HepG2 (cell line): ENCODE results near the gene CLN6. TPM values are rescaled to one million over a fixed set of nuclear protein-coding genes. Genes with fewer than 3 reads are reported as not detected.

Experiments used
- ATAC-seq: fragments of 200-7000 bp; cut with Tn5 transposase; 3 replicates; pipeline ENCODE4 v1.9.1; 2020; ENCODE audit warnings: mild to moderate bottlenecking, moderate library complexity
- BruUV-seq: library from RNA; stranded (reverse); fragments of 400-500 nt; replicated peaks from 2 replicates; lab custom pipeline; 2021; lab: Mats Ljungman, UMichigan
- CTCF ChIA-PET: fragments of 300-600 bp; formaldehyde crosslinking; extraction: SDS; loops from one replicate; lab custom pipeline; 2021; ENCODE audit warnings: low total read pairs, inconsistent platforms, low intra/inter-chr PET ratio; lab: Yijun Ruan, JAX
- POLR2A ChIA-PET: fragments of 350-600 bp; sonication (Branson Sonifier 250); formaldehyde crosslinking; loops from one replicate; lab custom pipeline; 2020; ENCODE audit warnings: antibody characterized with exemption, inconsistent platforms; lab: Yijun Ruan, JAX
- DNase-seq: peaks from one replicate; pipeline ENCODE4 v3.0.0-alpha.2; 2015; ENCODE audit warnings: low spot score
- FAIRE-seq: peaks from 3 replicates; lab custom pipeline; 2011; peaks lifted over from hg19 to GRCh38; lab: Jason Lieb, UNC
- H2AFZ ChIP-seq: one replicate; pipeline ENCODE4 v1.6.1; 2011; ENCODE audit warnings: low read length, inconsistent platforms
- H3K27ac ChIP-seq: fragments of 300-600 bp; 3 replicates; pipeline ENCODE4 v1.8.0; 2011; ENCODE audit warnings: mixed run types, mild to moderate bottlenecking, mixed read lengths, low read length, inconsistent platforms; ENCODE audit not compliant: insufficient read depth; ENCODE audit errors: extremely low read length
- H3K27me3 ChIP-seq, 2 experiments: fragments of 200-600 bp in 1 of 2; 2 replicates in 1 of 2; 3 replicates in 1 of 2; pipeline versions ENCODE4 v1.6.0 to v1.8.0; 2011; ENCODE audit warnings: low read length in 2 of 2, mild to moderate bottlenecking in 2 of 2, moderate library complexity in 2 of 2, inconsistent platforms in 1 of 2; ENCODE audit not compliant: insufficient read depth in 2 of 2, control insufficient read depth in 1 of 2
- H3K36me3 ChIP-seq, 2 experiments: fragments of 200-600 bp in 1 of 2; replicated peaks in 1 of 2; 2 replicates in 1 of 2; 3 replicates in 1 of 2; pipeline versions ENCODE4 v1.5.1 to v1.8.0; 2011; ENCODE audit warnings: low read length in 2 of 2, inconsistent platforms in 1 of 2; ENCODE audit not compliant: insufficient read depth in 2 of 2, control insufficient read depth in 1 of 2
- H3K4me1 ChIP-seq: 2 replicates; pipeline ENCODE4 v1.5.1; 2012; ENCODE audit warnings: low read length, inconsistent platforms; ENCODE audit not compliant: insufficient read depth
- H3K4me2 ChIP-seq: 2 replicates; pipeline ENCODE4 v1.6.0; 2011; ENCODE audit warnings: low read depth, low read length, inconsistent platforms
- H3K4me3 ChIP-seq, 3 experiments: fragments of 200-600 bp in 1 of 3; sonication (generic), shearing (Covaris generic) in 1 of 3; replicated peaks in 1 of 3; 2 replicates each; pipeline ENCODE4 v1.5.1; 2011 to 2016; ENCODE audit warnings: low read length in 3 of 3, inconsistent platforms in 2 of 3, low read depth in 2 of 3, mild to moderate bottlenecking in 2 of 3, control low read depth in 1 of 3, mixed read lengths in 1 of 3; ENCODE audit not compliant: insufficient read depth in 1 of 3
- H3K79me2 ChIP-seq: one replicate; pipeline ENCODE4 v1.6.1; 2011; ENCODE audit warnings: low read length, inconsistent platforms; ENCODE audit not compliant: insufficient read depth
- H3K9ac ChIP-seq: 2 replicates; pipeline ENCODE4 v1.6.0; 2011; ENCODE audit warnings: mild to moderate bottlenecking, low read depth, low read length, inconsistent platforms; ENCODE audit not compliant: insufficient read depth
- H3K9me3 ChIP-seq: 2 replicates; pipeline ENCODE4 v1.5.1; 2012; ENCODE audit warnings: mild to moderate bottlenecking, low read length
- H4K20me1 ChIP-seq: 2 replicates; pipeline ENCODE4 v1.6.0; 2011; ENCODE audit warnings: inconsistent platforms, mild to moderate bottlenecking, low read length, moderate library complexity; ENCODE audit not compliant: insufficient read depth
- ERF ChIP-seq: IDR thresholded peaks from 2 replicates; pipeline ENCODE4 v1.6.1; 2018; ENCODE audit warnings: missing biosample characterization, missing genetic modification reagents
- HNRNPK ChIP-seq: fragments of 200-400 bp; formaldehyde crosslinking; IDR thresholded peaks from 2 replicates; pipeline ENCODE4 v1.6.1; 2018; ENCODE audit warnings: low read length, low read depth, moderate library complexity, mild to moderate bottlenecking; ENCODE audit not compliant: poor library complexity, severe bottlenecking
- JARID2 ChIP-seq: sonication (generic); formaldehyde crosslinking; IDR thresholded peaks from 2 replicates; pipeline ENCODE4 v1.8.1; 2023; ENCODE audit warnings: missing genetic modification reagents, inconsistent platforms; ENCODE audit not compliant: insufficient replicate concordance
- JUNB ChIP-seq: sonication (generic); formaldehyde crosslinking; IDR thresholded peaks from 2 replicates; pipeline ENCODE4 v1.8.0; 2022; ENCODE audit warnings: missing genetic modification reagents, mild to moderate bottlenecking, borderline replicate concordance
- MAFK ChIP-seq, 2 experiments: IDR thresholded peaks in 1 of 2; conservative IDR thresholded peaks in 1 of 2; 2 replicates each; pipeline ENCODE4 v1.6.1; 2011; ENCODE audit warnings: improper control_type of control experiment in 2 of 2, low read length in 2 of 2
- NFYB ChIP-seq: sonication (generic); formaldehyde crosslinking; IDR thresholded peaks from 2 replicates; pipeline ENCODE4 v1.4.0; 2020; ENCODE audit warnings: missing genetic modification reagents
- NFYC ChIP-seq: IDR thresholded peaks from 2 replicates; pipeline ENCODE4 v1.6.1; 2016; ENCODE audit warnings: missing genetic modification reagents, missing compliant biosample characterization
- TCF12 ChIP-seq, 2 experiments: fragments of 450-650 bp in 1 of 2; sonication (generic) in 1 of 2; formaldehyde crosslinking in 1 of 2; IDR thresholded peaks; 2 replicates each; pipeline versions ENCODE4 v1.6.1 to v1.8.0; 2017 to 2022; ENCODE audit warnings: antibody characterized with exemption in 1 of 2, mild to moderate bottlenecking in 1 of 2, missing genetic modification reagents in 1 of 2, moderate library complexity in 1 of 2
- WGBS: methylation state at CpG from one replicate; pipeline ENCODE4 v1.1.6; 2017; ENCODE audit warnings: low lambda C conversion rate; 5-methylcytosine and 5-hydroxymethylcytosine counted together
- in situ Hi-C: cut with HindIII; loops from 2 replicates; pipeline ENCODE4 v1.10.0; 2017; ENCODE audit warnings: low pct_unique_long_range_greater_than_20kb; ENCODE audit not compliant: extremely low pct_ligation_motif_present
- intact Hi-C: fragments of 100-400 bp; cut with micrococcal nuclease; formaldehyde crosslinking; loops from one replicate; pipeline ENCODE4 v1.10.0; 2022; ENCODE audit not compliant: unreplicated experiment
- polyA plus RNA-seq, 8 experiments: library from polyadenylated mRNA; depleted of rRNA in 3 of 8; stranded (reverse) in 7 of 8; unstranded in 1 of 8; fragments of >200 nt; fragmentation: Illumina TruSeq in 4 of 8; extraction: Trizol in 4 of 8; gene quantifications; 2 replicates each; pipeline versions ENCODE4 v1.2.1 to v1.2.3, GENCODE V29; 2011 to 2016; ENCODE audit warnings: low read depth in 4 of 8, missing spikeins in 1 of 8, mixed read lengths in 1 of 8; ENCODE audit not compliant: insufficient read depth in 1 of 8
- total RNA-seq, 5 experiments: library from RNA; depleted of rRNA; stranded (reverse); fragments of >200 nt; fragmentation: Illumina TruSeq; extraction: Trizol; gene quantifications; 2 replicates each; pipeline ENCODE4 v1.2.3, GENCODE V29; 2016; ENCODE audit warnings: low read depth in 1 of 5
- TF ChIP-seq, protein P1 (sequence below), 2 experiments: sonication (generic) in 1 of 2; formaldehyde crosslinking in 1 of 2; IDR thresholded peaks; 2 replicates each; pipeline versions ENCODE4 v1.5.1 to v1.6.1; 2011 to 2020; ENCODE audit warnings: borderline replicate concordance in 1 of 2, low read depth in 1 of 2, low read length in 1 of 2, mild to moderate bottlenecking in 1 of 2, missing genetic modification reagents in 1 of 2, moderate library complexity in 1 of 2

Gene CLN6
- total and polyA plus RNA-seq, 2 of the 13 experiments (the other 11 are each of a cell fraction or from before 2014, with no cell fraction given): 24.9 to 27.1 TPM

DNA sequence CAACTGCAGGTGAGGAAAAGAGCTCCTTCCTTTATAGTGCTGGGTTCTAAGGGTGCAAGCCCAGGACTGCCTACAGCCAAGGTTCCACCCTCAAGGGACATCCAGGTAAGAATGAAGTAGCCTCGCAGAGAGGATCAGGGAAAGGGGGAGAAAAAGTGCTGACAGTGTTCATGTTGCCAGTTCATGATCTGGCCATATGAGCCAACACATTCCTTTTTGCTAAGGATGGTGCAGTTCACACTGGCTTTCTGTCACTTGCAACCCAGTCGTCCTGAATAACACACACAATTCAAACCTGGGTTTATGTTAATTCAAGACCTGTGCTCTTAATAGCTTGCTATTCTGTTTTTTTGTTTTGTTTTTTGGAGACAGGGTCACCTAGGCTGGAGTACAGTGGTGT lies 9.0 kb downstream of the CLN6 start:
- FAIRE-seq (no peak), DNase-seq (no peak), ATAC-seq (no peak)
- peaks cover 44% of the 10 kb centered on the region for H3K79me2 ChIP-seq
- 96% methylated on average over 2 of the region's 2 CpGs for WGBS
- no peak overlapping the region for H3K4me2 ChIP-seq
- no peaks in the 10 kb centered on the region for H3K9me3 ChIP-seq
- H3K27ac ChIP-seq: no peak overlapping the region
- intact Hi-C loops: no loop called here
- POLR2A ChIA-PET: no interaction called here
- no peak overlapping the region for H2AFZ ChIP-seq
- no peak overlapping the region for H3K9ac ChIP-seq
- peaks cover 8 to 27% of the 10 kb centered on the region in 2 experiments; a peak in 4 of 5 replicates for H3K36me3 ChIP-seq
- no peaks in the 10 kb centered on the region for H4K20me1 ChIP-seq
- H3K27me3 ChIP-seq: no peaks in the 10 kb centered on the region
- H3K4me3 ChIP-seq: no peak overlapping the region
- TF ChIP-seq HNRNPK (no peak), JUNB (CRISPR knock-in tag) (no peak), ERF (CRISPR knock-in tag) (no peak), MAFK (conservative IDR thresholded peaks at IDR 0.05 in 1 of 2, IDR thresholded peaks at IDR 0.05 in 1 of 2; ENCODE audit: low read length in 2 of 2) (peak; percentile 42 to 55), TCF12 (IDR thresholded peaks at IDR 0.05) (no peak), TCF12 (CRISPR knock-in tag; IDR thresholded peaks at IDR 0.05) (no peak)
- H3K4me1 ChIP-seq: peaks cover 19% of the 10 kb centered on the region
- CTCF ChIA-PET: no interaction called here
- BruUV-seq: no TSS peak
- in situ Hi-C loops: no loop called here

DNA sequence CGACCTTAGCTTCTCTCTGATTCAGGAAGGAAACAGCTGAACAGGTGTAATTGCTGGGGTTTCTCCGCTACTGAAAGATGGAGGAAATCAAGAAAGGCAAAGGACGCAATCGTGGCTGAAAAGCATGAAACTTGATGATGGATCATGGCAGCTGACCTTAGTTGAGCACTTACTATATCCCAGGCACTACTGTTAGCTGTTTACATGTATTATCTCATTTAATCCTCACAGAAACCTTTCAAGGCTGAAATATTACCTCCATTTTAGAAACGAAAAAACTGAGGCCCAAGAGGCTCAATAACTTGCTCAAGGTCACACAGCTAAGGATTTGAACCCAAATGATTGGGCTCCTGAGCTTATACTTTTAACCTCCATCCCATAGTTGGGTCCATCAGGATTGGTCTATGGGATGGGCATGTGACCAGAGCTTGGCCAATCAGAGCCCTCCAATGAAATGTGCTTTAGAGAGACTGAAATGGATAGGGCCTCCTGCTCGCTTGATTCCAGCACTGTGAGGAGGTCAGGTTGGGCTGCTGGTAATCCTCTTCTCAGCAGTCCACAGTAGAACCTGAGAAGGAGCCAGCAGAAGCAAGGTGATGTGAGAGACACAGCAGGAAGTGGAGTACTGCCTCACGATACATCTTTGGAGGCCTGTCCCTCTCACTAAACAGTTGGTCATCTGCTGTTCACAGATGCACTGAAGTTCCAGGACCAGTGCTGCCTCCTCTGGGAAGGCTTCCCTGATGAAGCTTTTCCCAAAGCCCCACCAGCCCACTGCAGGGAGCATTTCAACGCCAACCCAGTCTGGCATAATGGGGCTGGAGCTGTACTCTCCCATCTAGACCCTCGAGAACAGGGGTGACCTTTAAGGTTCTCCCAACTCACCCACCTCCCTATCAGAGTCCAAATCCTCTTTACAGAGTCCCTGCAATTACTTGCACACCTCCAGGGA lies 10.4 kb downstream of the CLN6 start:
- ATAC-seq (no peak; the same call in 2 of the 3 replicates), FAIRE-seq (no peak), DNase-seq (no peak)
- WGBS: 97% methylated on average over 6 of the region's 9 CpGs
- Histone ChIP-seq H3K9me3 (no peaks in the 10 kb centered on the region), H3K79me2 (peaks cover 31% of the 10 kb centered on the region), H3K4me3 (no peak overlapping the region), H4K20me1 (no peaks in the 10 kb centered on the region), H3K27me3 (no peaks in the 10 kb centered on the region), H3K36me3 (peaks cover 8 to 29% of the 10 kb centered on the region in 2 experiments; a peak in 4 of 5 replicates), H3K9ac (no peak overlapping the region), H3K4me2 (no peak overlapping the region), H3K4me1 (peaks cover 9% of the 10 kb centered on the region), H2AFZ (no peak overlapping the region), H3K27ac (no peak overlapping the region)
- intact Hi-C loops (no loop called here), in situ Hi-C loops (no loop called here)
- CTCF ChIA-PET: no interaction called here
- POLR2A ChIA-PET: no interaction called here
- TF ChIP-seq NFYB (CRISPR knock-in tag) (0 out of 2 replicates have a peak, but pooled peaks have one; percentile 12), NFYC (CRISPR knock-in tag) (peak; percentile 49), JARID2 (CRISPR knock-in tag) (no peak)
- TF ChIP-seq, protein P1, sequence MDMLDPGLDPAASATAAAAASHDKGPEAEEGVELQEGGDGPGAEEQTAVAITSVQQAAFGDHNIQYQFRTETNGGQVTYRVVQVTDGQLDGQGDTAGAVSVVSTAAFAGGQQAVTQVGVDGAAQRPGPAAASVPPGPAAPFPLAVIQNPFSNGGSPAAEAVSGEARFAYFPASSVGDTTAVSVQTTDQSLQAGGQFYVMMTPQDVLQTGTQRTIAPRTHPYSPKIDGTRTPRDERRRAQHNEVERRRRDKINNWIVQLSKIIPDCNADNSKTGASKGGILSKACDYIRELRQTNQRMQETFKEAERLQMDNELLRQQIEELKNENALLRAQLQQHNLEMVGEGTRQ (IDR thresholded peaks at IDR 0.05; ENCODE audit: low read depth, low read length): peak; percentile 32; the same call in 1 of the 2 replicates
- TF ChIP-seq, protein P1 (CRISPR knock-in tag; IDR thresholded peaks at IDR 0.05; ENCODE audit: borderline replicate concordance): no peak; the same call in 1 of the 2 replicates
- no TSS peak for BruUV-seq
